NB4 (cell line): ENCODE results near the gene TNIP3.

Experiments
- POLR2A ChIP-seq: IDR thresholded peaks from 2 replicates; pipeline ENCODE4 v1.6.1; 2011; ENCODE audit warnings: mild to moderate bottlenecking; ENCODE audit not compliant: insufficient read length; ENCODE audit errors: extremely low read depth
- TF ChIP-seq, protein P1 (sequence below): IDR thresholded peaks from one replicate; pipeline ENCODE4 v1.5.1; 2012; ENCODE audit warnings: low read depth, low read length

DNA sequence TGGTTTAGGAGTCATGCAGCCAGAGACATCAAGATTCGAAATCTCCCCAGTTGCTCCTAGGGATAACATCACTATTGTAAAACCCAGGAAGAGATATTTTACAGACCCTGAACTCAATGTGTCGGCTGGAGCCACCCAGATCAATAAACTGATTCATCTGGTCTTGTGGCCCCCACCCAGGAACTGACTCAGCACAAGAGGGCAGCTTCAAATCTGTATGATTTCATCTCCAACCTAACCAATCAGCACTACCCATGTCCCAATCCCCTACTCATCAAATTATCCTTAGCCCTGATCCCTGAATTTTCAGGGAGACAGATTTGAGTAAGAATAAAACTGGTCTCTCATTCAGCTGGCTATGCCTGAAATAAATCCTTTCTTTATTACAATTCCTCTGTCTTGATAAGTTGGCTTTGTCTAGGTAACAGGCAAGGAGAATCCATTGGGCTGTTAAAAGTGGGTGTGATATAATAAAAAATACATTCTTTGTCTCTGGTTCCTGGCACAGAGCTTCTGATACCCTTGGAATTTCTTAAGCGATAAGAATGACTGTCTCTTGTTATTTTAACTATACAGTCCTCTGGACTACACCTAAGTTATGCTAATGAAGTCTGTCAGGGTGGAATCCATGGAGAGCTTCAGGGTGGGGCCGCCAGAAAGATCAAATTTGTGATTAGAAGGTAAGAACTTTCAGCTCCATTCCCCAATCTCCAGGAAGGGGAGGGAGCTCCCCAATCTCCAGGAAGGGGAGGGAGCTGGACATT lies 44.3 kb upstream of the TNIP3 start:
- no peak for TF ChIP-seq POLR2A
- TF ChIP-seq, protein P1, sequence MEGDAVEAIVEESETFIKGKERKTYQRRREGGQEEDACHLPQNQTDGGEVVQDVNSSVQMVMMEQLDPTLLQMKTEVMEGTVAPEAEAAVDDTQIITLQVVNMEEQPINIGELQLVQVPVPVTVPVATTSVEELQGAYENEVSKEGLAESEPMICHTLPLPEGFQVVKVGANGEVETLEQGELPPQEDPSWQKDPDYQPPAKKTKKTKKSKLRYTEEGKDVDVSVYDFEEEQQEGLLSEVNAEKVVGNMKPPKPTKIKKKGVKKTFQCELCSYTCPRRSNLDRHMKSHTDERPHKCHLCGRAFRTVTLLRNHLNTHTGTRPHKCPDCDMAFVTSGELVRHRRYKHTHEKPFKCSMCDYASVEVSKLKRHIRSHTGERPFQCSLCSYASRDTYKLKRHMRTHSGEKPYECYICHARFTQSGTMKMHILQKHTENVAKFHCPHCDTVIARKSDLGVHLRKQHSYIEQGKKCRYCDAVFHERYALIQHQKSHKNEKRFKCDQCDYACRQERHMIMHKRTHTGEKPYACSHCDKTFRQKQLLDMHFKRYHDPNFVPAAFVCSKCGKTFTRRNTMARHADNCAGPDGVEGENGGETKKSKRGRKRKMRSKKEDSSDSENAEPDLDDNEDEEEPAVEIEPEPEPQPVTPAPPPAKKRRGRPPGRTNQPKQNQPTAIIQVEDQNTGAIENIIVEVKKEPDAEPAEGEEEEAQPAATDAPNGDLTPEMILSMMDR: no peak
